ENCODE results near the gene ARID5A. TPM values are rescaled to one million over a fixed set of nuclear protein-coding genes. Genes with fewer than 3 reads are reported as not detected.

The ARID5A gene
- total and polyA plus RNA-seq, 2 of the 13 experiments (the other 11 are each of a cell fraction or from before 2014, with no cell fraction given): 6.0 to 9.5 TPM

DNA sequence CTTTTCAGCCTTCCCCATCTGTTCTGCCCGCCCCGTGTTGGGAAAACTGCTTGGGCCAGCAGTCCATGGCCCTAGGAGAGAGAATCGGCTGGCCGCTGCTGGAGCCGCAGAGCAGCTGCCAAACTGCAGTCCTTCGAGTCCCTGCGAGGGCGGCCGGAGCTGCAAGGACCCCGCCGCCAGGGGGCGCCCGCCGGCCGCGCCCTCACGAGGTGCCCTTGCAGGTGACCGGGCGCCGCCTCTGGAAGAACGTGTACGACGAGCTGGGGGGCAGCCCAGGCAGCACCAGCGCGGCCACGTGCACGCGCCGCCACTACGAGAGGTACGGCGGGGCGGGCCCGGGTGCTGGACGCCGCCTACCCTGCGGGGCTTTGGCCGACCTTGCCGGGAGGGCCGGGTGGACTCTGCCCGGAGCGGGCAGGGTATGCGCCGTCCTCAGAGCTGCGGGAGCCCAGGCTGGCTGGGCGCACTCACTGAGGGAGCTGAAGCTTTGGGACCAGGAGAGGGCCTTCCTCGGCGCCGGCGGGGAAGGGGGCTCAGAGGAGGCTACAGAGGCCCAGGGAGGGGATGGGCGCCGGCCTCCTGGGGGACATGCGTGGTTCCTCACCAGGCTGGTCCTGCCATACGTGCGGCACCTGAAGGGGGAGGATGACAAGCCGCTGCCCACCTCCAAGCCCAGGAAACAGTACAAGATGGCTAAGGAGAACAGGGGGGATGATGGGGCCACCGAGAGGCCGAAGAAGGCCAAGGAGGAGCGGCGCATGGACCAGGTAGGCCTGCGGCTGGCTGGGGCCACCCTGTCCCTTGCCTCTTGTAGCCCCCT lies 13.6 kb downstream of the ARID5A start (continued):
- TF ChIP-seq, protein P1, sequence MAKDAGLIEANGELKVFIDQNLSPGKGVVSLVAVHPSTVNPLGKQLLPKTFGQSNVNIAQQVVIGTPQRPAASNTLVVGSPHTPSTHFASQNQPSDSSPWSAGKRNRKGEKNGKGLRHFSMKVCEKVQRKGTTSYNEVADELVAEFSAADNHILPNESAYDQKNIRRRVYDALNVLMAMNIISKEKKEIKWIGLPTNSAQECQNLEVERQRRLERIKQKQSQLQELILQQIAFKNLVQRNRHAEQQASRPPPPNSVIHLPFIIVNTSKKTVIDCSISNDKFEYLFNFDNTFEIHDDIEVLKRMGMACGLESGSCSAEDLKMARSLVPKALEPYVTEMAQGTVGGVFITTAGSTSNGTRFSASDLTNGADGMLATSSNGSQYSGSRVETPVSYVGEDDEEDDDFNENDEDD (CRISPR knock-in tag; IDR thresholded peaks at IDR 0.05; ENCODE audit: borderline replicate concordance): peak; percentile 95
- TF ChIP-seq HNRNPLL (IDR thresholded peaks at IDR 0.05; ENCODE audit: low read depth, low read length, poor library complexity, severe bottlenecking) (peak; percentile 78), ZIK1 (CRISPR knock-in tag; IDR thresholded peaks at IDR 0.05; ENCODE audit: borderline replicate concordance, low read depth) (peak; percentile 94), FOXM1 (CRISPR knock-in tag; IDR thresholded peaks at IDR 0.05) (peak; percentile 8; the same call in 1 of the 2 replicates), ZSCAN9 (CRISPR knock-in tag; IDR thresholded peaks at IDR 0.05; ENCODE audit: borderline replicate concordance) (peak; percentile 70), GATAD1 (CRISPR knock-in tag; IDR thresholded peaks at IDR 0.05) (peak; percentile 60; the same call in 1 of the 2 replicates), TEAD2 (CRISPR knock-in tag; IDR thresholded peaks at IDR 0.05) (no peak), FOXC1 (CRISPR knock-in tag; IDR thresholded peaks at IDR 0.05; ENCODE audit: borderline replicate concordance) (peak; percentile 78), CBX1 (IDR thresholded peaks at IDR 0.05; ENCODE audit: low read depth) (no peak), KLF13 (CRISPR knock-in tag; IDR thresholded peaks at IDR 0.05) (no peak; the same call in 1 of the 2 replicates), YY1 (IDR thresholded peaks at IDR 0.05; ENCODE audit: insufficient read depth, insufficient replicate concordance, low read depth, low read length) (peak; percentile 82), ZBTB20 (CRISPR knock-in tag; IDR thresholded peaks at IDR 0.05; ENCODE audit: borderline replicate concordance, low read depth) (no peak), ZSCAN30 (CRISPR knock-in tag; IDR thresholded peaks at IDR 0.05) (peak; percentile 86; the same call in 1 of the 2 replicates), NR2C2 (CRISPR knock-in tag; IDR thresholded peaks at IDR 0.05; ENCODE audit: borderline replicate concordance) (peak; percentile 63), GABPB1 (CRISPR knock-in tag; IDR thresholded peaks at IDR 0.05) (peak; percentile 82), ZFP36L2 (CRISPR knock-in tag; IDR thresholded peaks at IDR 0.05) (peak; percentile 81; the same call in 1 of the 2 replicates), GFI1 (CRISPR knock-in tag; IDR thresholded peaks at IDR 0.05; ENCODE audit: borderline replicate concordance) (peak; percentile 91), NONO (IDR thresholded peaks at IDR 0.05) (no peak), NONO (CRISPR knock-in tag; conservative IDR thresholded peaks at IDR 0.05) (peak; percentile 99), ZFP1 (CRISPR knock-in tag; IDR thresholded peaks at IDR 0.05) (no peak), ZNF253 (CRISPR knock-in tag; IDR thresholded peaks at IDR 0.05; ENCODE audit: borderline replicate concordance) (no peak; the same call in 1 of the 2 replicates), PHF5A (CRISPR knock-in tag; IDR thresholded peaks at IDR 0.05; ENCODE audit: low read depth, unreplicated experiment) (peak; percentile 32), REL (CRISPR knock-in tag; conservative IDR thresholded peaks at IDR 0.05) (peak; percentile 97), SIN3B (IDR thresholded peaks at IDR 0.05; ENCODE audit: low read length) (no peak; the same call in 1 of the 2 replicates), ERF (CRISPR knock-in tag; IDR thresholded peaks at IDR 0.05) (peak; percentile 96), HES4 (CRISPR knock-in tag; IDR thresholded peaks at IDR 0.05; ENCODE audit: borderline replicate concordance) (peak; percentile 60; the same call in 1 of the 2 replicates), HIVEP1 (CRISPR knock-in tag; IDR thresholded peaks at IDR 0.05) (peak; percentile 70), KDM1A (CRISPR knock-in tag; IDR thresholded peaks at IDR 0.05) (no peak; the same call in 1 of the 2 replicates)
- TF ChIP-seq, protein P2, sequence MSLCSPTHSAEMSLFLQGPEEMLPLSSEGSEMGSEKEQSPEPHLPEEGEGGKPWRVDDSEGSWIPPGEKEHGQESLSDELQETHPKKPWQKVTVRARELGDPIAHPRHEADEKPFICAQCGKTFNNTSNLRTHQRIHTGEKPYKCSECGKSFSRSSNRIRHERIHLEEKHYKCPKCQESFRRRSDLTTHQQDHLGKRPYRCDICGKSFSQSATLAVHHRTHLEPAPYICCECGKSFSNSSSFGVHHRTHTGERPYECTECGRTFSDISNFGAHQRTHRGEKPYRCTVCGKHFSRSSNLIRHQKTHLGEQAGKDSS (CRISPR knock-in tag; IDR thresholded peaks at IDR 0.05; ENCODE audit: borderline replicate concordance, low read depth): peak; percentile 95; the same call in 1 of the 2 replicates
- TF ChIP-seq, protein P3, sequence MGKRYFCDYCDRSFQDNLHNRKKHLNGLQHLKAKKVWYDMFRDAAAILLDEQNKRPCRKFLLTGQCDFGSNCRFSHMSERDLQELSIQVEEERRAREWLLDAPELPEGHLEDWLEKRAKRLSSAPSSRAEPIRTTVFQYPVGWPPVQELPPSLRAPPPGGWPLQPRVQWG (CRISPR knock-in tag; IDR thresholded peaks at IDR 0.05; ENCODE audit: borderline replicate concordance, low read depth): no peak
